Measurements from ENCODE around the gene FHIT. TPM values are rescaled to one million over a fixed set of nuclear protein-coding genes. Genes with fewer than 3 reads are reported as not detected.

The FHIT gene
- total RNA-seq, 1 experiment from 2014 or later: 3.6 TPM

DNA sequence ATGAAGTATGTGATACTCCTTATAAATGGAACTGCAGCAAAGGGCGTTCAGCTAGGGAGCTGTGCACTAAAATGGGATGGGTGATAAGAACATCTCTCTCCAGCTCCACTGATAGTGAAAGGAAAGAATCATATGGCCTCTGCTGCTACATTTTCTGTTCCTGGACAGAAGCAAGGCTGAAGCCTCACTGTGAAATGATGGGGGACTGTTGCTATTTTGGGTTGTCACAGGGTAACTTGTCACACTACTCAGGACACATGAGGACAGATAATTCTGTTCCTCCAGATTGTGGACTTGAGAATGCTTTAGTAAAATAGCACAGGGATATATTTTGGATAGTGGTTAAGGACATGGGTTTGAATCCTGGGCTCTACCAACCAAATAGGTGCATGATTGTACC is 423.6 kb downstream of the FHIT start:
- H3K27ac ChIP-seq (ENCODE audit: low read length): no peak overlapping the region
- no peak overlapping the region for H2AFZ ChIP-seq (ENCODE audit: low read length)
- CTCF ChIA-PET: no interaction called here
- ATAC-seq (no peak), DNase-seq (no peak)
- intact Hi-C loops (cut with micrococcal nuclease): no loop called here
- H4K20me1 ChIP-seq (ENCODE audit: low read length): no peaks in the 10 kb centered on the region
- no peaks in the 10 kb centered on the region for H3K79me2 ChIP-seq (ENCODE audit: low read length)
- POLR2A ChIA-PET (ENCODE audit: unreplicated experiment): no interaction called here
- no peak overlapping the region for H3K4me2 ChIP-seq (ENCODE audit: low read length)
- TF ChIP-seq, protein P1, sequence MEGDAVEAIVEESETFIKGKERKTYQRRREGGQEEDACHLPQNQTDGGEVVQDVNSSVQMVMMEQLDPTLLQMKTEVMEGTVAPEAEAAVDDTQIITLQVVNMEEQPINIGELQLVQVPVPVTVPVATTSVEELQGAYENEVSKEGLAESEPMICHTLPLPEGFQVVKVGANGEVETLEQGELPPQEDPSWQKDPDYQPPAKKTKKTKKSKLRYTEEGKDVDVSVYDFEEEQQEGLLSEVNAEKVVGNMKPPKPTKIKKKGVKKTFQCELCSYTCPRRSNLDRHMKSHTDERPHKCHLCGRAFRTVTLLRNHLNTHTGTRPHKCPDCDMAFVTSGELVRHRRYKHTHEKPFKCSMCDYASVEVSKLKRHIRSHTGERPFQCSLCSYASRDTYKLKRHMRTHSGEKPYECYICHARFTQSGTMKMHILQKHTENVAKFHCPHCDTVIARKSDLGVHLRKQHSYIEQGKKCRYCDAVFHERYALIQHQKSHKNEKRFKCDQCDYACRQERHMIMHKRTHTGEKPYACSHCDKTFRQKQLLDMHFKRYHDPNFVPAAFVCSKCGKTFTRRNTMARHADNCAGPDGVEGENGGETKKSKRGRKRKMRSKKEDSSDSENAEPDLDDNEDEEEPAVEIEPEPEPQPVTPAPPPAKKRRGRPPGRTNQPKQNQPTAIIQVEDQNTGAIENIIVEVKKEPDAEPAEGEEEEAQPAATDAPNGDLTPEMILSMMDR (conservative IDR thresholded peaks at IDR 0.05; ENCODE audit: low read depth, low read length): no peak
- TF ChIP-seq EZH2phosphoT487 (IDR thresholded peaks at IDR 0.05; ENCODE audit: borderline replicate concordance, low read length) (no peak), EZH2 (IDR thresholded peaks at IDR 0.05; ENCODE audit: low read length, unreplicated experiment) (no peak)
- H3K9me2 ChIP-seq (replicated peaks; ENCODE audit: low read length): no peaks in the 10 kb centered on the region
- BruUV-seq (replicated peaks): no TSS peak
- H3K4me1 ChIP-seq (ENCODE audit: insufficient read depth, low read length): peaks cover 11% of the 10 kb centered on the region
- no peak overlapping the region for H3K9ac ChIP-seq (ENCODE audit: low read length)
- no peaks in the 10 kb centered on the region for H3K36me3 ChIP-seq (ENCODE audit: low read depth, low read length)
- H3K27me3 ChIP-seq (ENCODE audit: low read length): no peaks in the 10 kb centered on the region
- H3K4me3 ChIP-seq (ENCODE audit: low read length): no peak overlapping the region
- no peaks in the 10 kb centered on the region for H3K9me3 ChIP-seq (ENCODE audit: low read length)
- H3F3A ChIP-seq (ENCODE audit: low read length, unreplicated experiment): no peaks in the 10 kb centered on the region

DNA sequence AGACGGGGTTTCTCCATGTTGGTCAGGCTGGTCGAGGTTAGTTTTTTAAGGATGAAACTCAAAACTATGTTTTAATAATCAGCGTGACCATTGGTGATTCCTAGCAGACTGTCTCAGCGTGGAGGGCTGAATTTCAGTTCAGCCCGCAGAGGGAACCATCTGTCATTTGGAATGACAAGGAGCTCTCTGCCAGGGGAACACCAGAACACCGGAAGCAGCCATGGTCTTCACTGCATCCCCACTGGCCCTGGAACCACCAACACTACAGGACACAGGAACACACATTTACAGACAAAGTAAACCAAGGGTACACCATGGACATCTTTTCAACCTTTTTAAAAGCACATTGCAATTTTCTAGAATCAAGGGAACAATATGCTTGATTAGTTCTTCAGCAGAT is 424.7 kb downstream of the FHIT start:
- Histone ChIP-seq H3K79me2 (ENCODE audit: low read length) (no peaks in the 10 kb centered on the region), H4K20me1 (ENCODE audit: low read length) (no peaks in the 10 kb centered on the region), H3K4me2 (ENCODE audit: low read length) (no peak overlapping the region), H3K4me3 (ENCODE audit: low read length) (no peak overlapping the region), H3K27me3 (ENCODE audit: low read length) (no peaks in the 10 kb centered on the region), H3K4me1 (ENCODE audit: insufficient read depth, low read length) (peaks cover 11% of the 10 kb centered on the region), H2AFZ (ENCODE audit: low read length) (no peak overlapping the region), H3F3A (ENCODE audit: low read length, unreplicated experiment) (no peaks in the 10 kb centered on the region), H3K9me3 (ENCODE audit: low read length) (no peaks in the 10 kb centered on the region), H3K27ac (ENCODE audit: low read length) (no peak overlapping the region), H3K9ac (ENCODE audit: low read length) (no peak overlapping the region), H3K36me3 (ENCODE audit: low read depth, low read length) (no peaks in the 10 kb centered on the region), H3K9me2 (replicated peaks; ENCODE audit: low read length) (no peaks in the 10 kb centered on the region)
- DNase-seq (no peak), ATAC-seq (no peak)
- ChIA-PET CTCF (no interaction called here), POLR2A (ENCODE audit: unreplicated experiment) (no interaction called here)
- TF ChIP-seq, protein P1 (conservative IDR thresholded peaks at IDR 0.05; ENCODE audit: low read depth, low read length): no peak
- TF ChIP-seq EZH2phosphoT487 (IDR thresholded peaks at IDR 0.05; ENCODE audit: borderline replicate concordance, low read length): no peak
- no peak for TF ChIP-seq EZH2 (IDR thresholded peaks at IDR 0.05; ENCODE audit: low read length, unreplicated experiment)
- intact Hi-C loops (cut with micrococcal nuclease): no loop called here
- no TSS peak for BruUV-seq (replicated peaks)

DNA sequence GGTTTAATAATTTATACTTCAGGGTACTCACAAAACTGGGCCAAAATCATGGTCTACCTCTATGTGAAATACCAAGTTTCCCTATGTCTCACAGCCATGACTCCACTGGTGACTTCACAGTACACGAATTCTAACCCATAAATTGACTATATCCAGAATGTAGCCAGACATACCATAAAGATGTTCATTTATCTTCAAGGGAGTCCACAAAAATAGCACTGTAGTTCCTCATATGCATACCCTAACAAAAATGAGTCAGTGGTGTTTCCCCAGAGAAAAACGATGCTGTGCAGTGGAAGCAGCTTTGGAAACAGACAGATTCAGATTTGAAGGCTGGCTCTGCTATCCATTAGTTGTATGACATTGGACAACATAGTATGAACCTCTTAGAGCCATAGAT is 438.8 kb downstream of the FHIT start:
- H3K4me2 ChIP-seq (ENCODE audit: low read length): no peak overlapping the region
- no TSS peak for BruUV-seq (replicated peaks)
- H3K9me3 ChIP-seq (ENCODE audit: low read length): no peaks in the 10 kb centered on the region
- no peak overlapping the region for H3K4me3 ChIP-seq (ENCODE audit: low read length)
- ChIA-PET CTCF (no interaction called here), POLR2A (ENCODE audit: unreplicated experiment) (no interaction called here)
- ATAC-seq (no peak), DNase-seq (no peak)
- no peak overlapping the region for H2AFZ ChIP-seq (ENCODE audit: low read length)
- no peaks in the 10 kb centered on the region; the same call in 1 of the 2 replicates for H3K4me1 ChIP-seq (ENCODE audit: insufficient read depth, low read length)
- H3F3A ChIP-seq (ENCODE audit: low read length, unreplicated experiment): no peaks in the 10 kb centered on the region
- no peaks in the 10 kb centered on the region for H3K27me3 ChIP-seq (ENCODE audit: low read length)
- H3K9me2 ChIP-seq (replicated peaks; ENCODE audit: low read length): no peaks in the 10 kb centered on the region
- TF ChIP-seq EZH2phosphoT487 (IDR thresholded peaks at IDR 0.05; ENCODE audit: borderline replicate concordance, low read length) (no peak), EZH2 (IDR thresholded peaks at IDR 0.05; ENCODE audit: low read length, unreplicated experiment) (no peak)
- TF ChIP-seq, protein P1 (conservative IDR thresholded peaks at IDR 0.05; ENCODE audit: low read depth, low read length): no peak
- no peak overlapping the region for H3K9ac ChIP-seq (ENCODE audit: low read length)
- H3K27ac ChIP-seq (ENCODE audit: low read length): no peak overlapping the region
- H4K20me1 ChIP-seq (ENCODE audit: low read length): no peaks in the 10 kb centered on the region
- intact Hi-C loops (cut with micrococcal nuclease): no loop called here
- no peaks in the 10 kb centered on the region for H3K36me3 ChIP-seq (ENCODE audit: low read depth, low read length)
- H3K79me2 ChIP-seq (ENCODE audit: low read length): no peaks in the 10 kb centered on the region

Data from PC-3 (cell line).